HepG2 (cell line): ENCODE data around the gene RRAD. TPM values are rescaled to one million over a fixed set of nuclear protein-coding genes. Genes with fewer than 3 reads are reported as not detected.
A peak's percentile ranks its signal among the peaks of the same experiment; 100 is the strongest.

ENCODE experiments used
- ATAD3A ChIP-seq: sonication (generic); formaldehyde crosslinking; IDR thresholded peaks from 2 replicates; pipeline ENCODE4 v1.4.0; 2020; ENCODE audit warnings: missing genetic modification reagents
- DMAP1 ChIP-seq: IDR thresholded peaks from 2 replicates; pipeline ENCODE4 v1.6.1; 2016
- FIP1L1 ChIP-seq: fragments of 200-400 bp; formaldehyde crosslinking; IDR thresholded peaks from 2 replicates; pipeline ENCODE4 v1.6.1; 2018; ENCODE audit warnings: low read depth, mild to moderate bottlenecking, low read length, moderate library complexity, borderline replicate concordance; ENCODE audit not compliant: insufficient read depth
- GABPA ChIP-seq, 2 experiments: IDR thresholded peaks; 2 replicates each; pipeline ENCODE4 v1.6.1; 2011 to 2016; ENCODE audit warnings: low read depth in 2 of 2, low read length in 1 of 2, missing biosample characterization in 1 of 2, missing genetic modification characterization in 1 of 2
- IRX3 ChIP-seq: sonication (generic); formaldehyde crosslinking; IDR thresholded peaks from 2 replicates; pipeline ENCODE4 v1.8.1; 2023; ENCODE audit warnings: mild to moderate bottlenecking, low read depth, missing genetic modification reagents, borderline replicate concordance
- KLF13 ChIP-seq: sonication (generic); formaldehyde crosslinking; IDR thresholded peaks from 2 replicates; pipeline ENCODE4 v1.4.0; 2020; ENCODE audit warnings: mild to moderate bottlenecking, missing genetic modification reagents
- MTA1 ChIP-seq: sonication (generic); formaldehyde crosslinking; IDR thresholded peaks from 2 replicates; pipeline ENCODE4 v1.4.0; 2020; ENCODE audit warnings: missing genetic modification reagents, mild to moderate bottlenecking, borderline replicate concordance
- MYC ChIP-seq: sonication (generic); formaldehyde crosslinking; IDR thresholded peaks from 2 replicates; pipeline ENCODE4 v1.9.0; 2021; ENCODE audit warnings: missing genetic modification reagents, borderline replicate concordance
- RBM39 ChIP-seq: fragments of 200-400 bp; formaldehyde crosslinking; IDR thresholded peaks from one replicate; pipeline ENCODE4 v1.6.1; 2018; ENCODE audit warnings: antibody characterized with exemption, mild to moderate bottlenecking, low read depth, low read length; ENCODE audit not compliant: poor library complexity, severe bottlenecking
- REPIN1 ChIP-seq: sonication (generic); formaldehyde crosslinking; IDR thresholded peaks from 2 replicates; pipeline ENCODE4 v1.8.0; 2022; ENCODE audit warnings: missing genetic modification reagents, low read depth, mild to moderate bottlenecking, borderline replicate concordance
- SMYD3 ChIP-seq: sonication (generic); formaldehyde crosslinking; IDR thresholded peaks from 2 replicates; pipeline ENCODE4 v1.8.1; 2023; ENCODE audit warnings: mild to moderate bottlenecking, missing genetic modification reagents
- STAT5B ChIP-seq: sonication (generic); formaldehyde crosslinking; IDR thresholded peaks from 2 replicates; pipeline ENCODE4 v1.4.0; 2020; ENCODE audit warnings: missing genetic modification reagents
- ZBTB26 ChIP-seq: IDR thresholded peaks from 2 replicates; pipeline ENCODE4 v1.6.1; 2016; ENCODE audit warnings: missing compliant biosample characterization, missing genetic modification reagents, borderline replicate concordance
- ZIK1 ChIP-seq: sonication (generic); formaldehyde crosslinking; IDR thresholded peaks from 2 replicates; pipeline ENCODE4 v1.5.0; 2020; ENCODE audit warnings: mild to moderate bottlenecking, low read depth, missing genetic modification reagents, borderline replicate concordance
- ZMYM2 ChIP-seq: sonication (generic); formaldehyde crosslinking; IDR thresholded peaks from 2 replicates; pipeline ENCODE4 v1.8.0; 2022; ENCODE audit warnings: mild to moderate bottlenecking, missing genetic modification reagents
- ZNF124 ChIP-seq: sonication (generic); formaldehyde crosslinking; IDR thresholded peaks from 2 replicates; pipeline ENCODE4 v1.4.0; 2020; ENCODE audit warnings: missing genetic modification reagents
- ZNF205 ChIP-seq: IDR thresholded peaks from 2 replicates; pipeline ENCODE4 v1.6.1; 2018; ENCODE audit warnings: missing biosample characterization, missing genetic modification reagents
- ZNF251 ChIP-seq: sonication (generic); formaldehyde crosslinking; IDR thresholded peaks from 2 replicates; pipeline ENCODE4 v1.9.0; 2021; ENCODE audit warnings: mild to moderate bottlenecking, missing genetic modification reagents
- ZNF432 ChIP-seq: sonication (generic); formaldehyde crosslinking; IDR thresholded peaks from 2 replicates; pipeline ENCODE4 v1.5.0; 2020; ENCODE audit warnings: missing genetic modification reagents, mild to moderate bottlenecking, borderline replicate concordance
- ZNF609 ChIP-seq: sonication (generic); formaldehyde crosslinking; IDR thresholded peaks from 2 replicates; pipeline ENCODE4 v1.4.0; 2020; ENCODE audit warnings: mild to moderate bottlenecking, missing genetic modification reagents, borderline replicate concordance
- ZNF749 ChIP-seq: sonication (generic); formaldehyde crosslinking; IDR thresholded peaks from 2 replicates; pipeline ENCODE4 v1.8.0; 2022; ENCODE audit warnings: mild to moderate bottlenecking, missing genetic modification reagents, moderate library complexity, borderline replicate concordance
- ZNF782 ChIP-seq: sonication (generic); formaldehyde crosslinking; IDR thresholded peaks from 2 replicates; pipeline ENCODE4 v1.4.0; 2020; ENCODE audit warnings: missing genetic modification reagents, mild to moderate bottlenecking, borderline replicate concordance
- ZSCAN25 ChIP-seq: sonication (generic); formaldehyde crosslinking; IDR thresholded peaks from 2 replicates; pipeline ENCODE4 v1.8.0; 2022; ENCODE audit warnings: mild to moderate bottlenecking, missing genetic modification reagents
- polyA plus RNA-seq, 8 experiments: library from polyadenylated mRNA; depleted of rRNA in 3 of 8; stranded (reverse) in 7 of 8; unstranded in 1 of 8; fragments of >200 nt; fragmentation: Illumina TruSeq in 4 of 8; extraction: Trizol in 4 of 8; gene quantifications; 2 replicates each; pipeline versions ENCODE4 v1.2.1 to v1.2.3, GENCODE V29; 2011 to 2016; ENCODE audit warnings: low read depth in 4 of 8, missing spikeins in 1 of 8, mixed read lengths in 1 of 8; ENCODE audit not compliant: insufficient read depth in 1 of 8
- total RNA-seq, 5 experiments: library from RNA; depleted of rRNA; stranded (reverse); fragments of >200 nt; fragmentation: Illumina TruSeq; extraction: Trizol; gene quantifications; 2 replicates each; pipeline ENCODE4 v1.2.3, GENCODE V29; 2016; ENCODE audit warnings: low read depth in 1 of 5

RRAD gene
- total and polyA plus RNA-seq, 2 of the 13 experiments (the other 11 are each of a cell fraction or from before 2014, with no cell fraction given) = 0.80 to 1.1 TPM

- peak; percentile 69 for TF ChIP-seq REPIN1
- no peak for TF ChIP-seq SMYD3 (CRISPR knock-in tag)
- no peak for TF ChIP-seq STAT5B (CRISPR knock-in tag)
- no peak for TF ChIP-seq FIP1L1
- no peak for TF ChIP-seq RBM39
- no peak for TF ChIP-seq ZNF432 (CRISPR knock-in tag)
- peak; percentile 35 for TF ChIP-seq DMAP1
- peak; percentile 98 for TF ChIP-seq ZMYM2 (CRISPR knock-in tag)
- TF ChIP-seq ZIK1 (CRISPR knock-in tag) = 0 out of 2 replicates have a peak, but pooled peaks have one; percentile 54
- TF ChIP-seq ZNF205 (CRISPR knock-in tag) = peak; percentile 98
- TF ChIP-seq ZNF782 (CRISPR knock-in tag) = no peak
- TF ChIP-seq KLF13 (CRISPR knock-in tag) = no peak; the same call in 1 of the 2 replicates
- TF ChIP-seq ZNF749 (CRISPR knock-in tag) = no peak
- TF ChIP-seq IRX3 = peak; percentile 41; the same call in 1 of the 2 replicates
- TF ChIP-seq ZSCAN25 (CRISPR knock-in tag) = peak; percentile 94
- no peak for TF ChIP-seq ZNF124
- no peak for TF ChIP-seq MYC
- peak; percentile 83; the same call in 1 of the 2 replicates for TF ChIP-seq ZNF609 (CRISPR knock-in tag)
- TF ChIP-seq ZBTB26 (CRISPR knock-in tag) = no peak
- no peak for TF ChIP-seq GABPA (IDR thresholded peaks at IDR 0.05; ENCODE audit: low read depth, low read length)
- peak; percentile 13; the same call in 1 of the 2 replicates for TF ChIP-seq GABPA (CRISPR knock-in tag; IDR thresholded peaks at IDR 0.05; ENCODE audit: low read depth)
- no peak for TF ChIP-seq ZNF251
- TF ChIP-seq MTA1 (CRISPR knock-in tag) = no peak
- TF ChIP-seq ATAD3A = no peak
Observed at GRCh38 chr16:66905633-66906539, 19.4 kb downstream of the RRAD start (continued).
